CD4-positive, alpha-beta T cell (primary cell): ENCODE measurements around the gene APOC3. TPM values are rescaled to one million over a fixed set of nuclear protein-coding genes. Genes with fewer than 3 reads are reported as not detected.

ENCODE experiments used
- ATAC-seq: fragments of 200-7000 bp; cut with Tn5 transposase; one replicate; pipeline ENCODE4 v1.10.0; 2022; ENCODE audit warnings: mild to moderate bottlenecking; ENCODE audit not compliant: poor library complexity
- CTCF ChIA-PET: fragments of 350-600 bp; sonication (Branson Sonifier 250); formaldehyde crosslinking; loops from one replicate; lab custom pipeline; 2021; ENCODE audit warnings: antibody characterized with exemption, inconsistent platforms; lab: Charles Lee
- POLR2A ChIA-PET: fragments of 350-600 bp; sonication (Branson Sonifier 250); formaldehyde crosslinking; loops from one replicate; lab custom pipeline; 2021; ENCODE audit warnings: antibody characterized with exemption, inconsistent platforms; lab: Charles Lee
- DNase-seq, 14 experiments: peaks; one replicate each; pipeline ENCODE4 v3.0.0-alpha.2; 2013 to 2020; ENCODE audit warnings: mixed read lengths in 2 of 14
- H3K27ac ChIP-seq, 2 donors: one replicate each; pipeline versions ENCODE4 v1.5.1 to v1.7.0; 2013; ENCODE audit warnings: low read length in 2 of 2, low read depth in 1 of 2, mild to moderate bottlenecking in 1 of 2
- H3K27me3 ChIP-seq, 2 experiments: 1 replicate in 1 of 2; 2 replicates in 1 of 2; pipeline versions ENCODE4 v1.6.1 to v1.7.0; 2013; ENCODE audit warnings: low read length in 2 of 2, control low read depth in 1 of 2, mild to moderate bottlenecking in 1 of 2, moderate library complexity in 1 of 2; ENCODE audit not compliant: insufficient read depth in 2 of 2, control insufficient read depth in 1 of 2
- H3K36me3 ChIP-seq: one replicate; pipeline ENCODE4 v1.6.1; 2013; ENCODE audit warnings: low read length, control low read depth; ENCODE audit not compliant: insufficient read depth
- H3K4me1 ChIP-seq: one replicate; pipeline ENCODE4 v1.6.1; 2013; ENCODE audit warnings: low read length, control low read depth; ENCODE audit not compliant: insufficient read depth
- H3K4me3 ChIP-seq: one replicate; pipeline ENCODE4 v1.5.1; 2013; ENCODE audit warnings: mild to moderate bottlenecking, low read length, moderate library complexity
- H3K9me3 ChIP-seq, 2 experiments: 1 replicate in 1 of 2; 2 replicates in 1 of 2; pipeline versions ENCODE4 v1.6.1 to v1.7.0; 2013; ENCODE audit warnings: low read length in 2 of 2, mild to moderate bottlenecking in 2 of 2, control low read depth in 1 of 2, moderate library complexity in 1 of 2; ENCODE audit not compliant: control insufficient read depth in 1 of 2, insufficient read depth in 1 of 2
- H3K27ac Mint-ChIP-seq: one replicate; pipeline ENCODE4 v1.8.0; 2020; ENCODE audit warnings: mixed read lengths
- H3K27me3 Mint-ChIP-seq: one replicate; pipeline ENCODE4 v1.8.0; 2021; ENCODE audit warnings: mixed read lengths
- H3K36me3 Mint-ChIP-seq: one replicate; pipeline ENCODE4 v1.8.0; 2021; ENCODE audit warnings: low read depth, mixed read lengths
- H3K4me1 Mint-ChIP-seq: one replicate; pipeline ENCODE4 v1.8.0; 2021; ENCODE audit warnings: low read depth, mixed read lengths
- H3K4me3 Mint-ChIP-seq: one replicate; pipeline ENCODE4 v1.8.0; 2020; ENCODE audit warnings: mild to moderate bottlenecking, mixed read lengths
- H3K9me3 Mint-ChIP-seq: one replicate; pipeline ENCODE4 v1.8.0; 2020; ENCODE audit warnings: mixed read lengths
- intact Hi-C, 2 experiments: fragments of 100-400 bp; cut with DNase I in 1 of 2; cut with micrococcal nuclease in 1 of 2; formaldehyde crosslinking; loops; one replicate each; pipeline versions ENCODE4 v1.15.1 to v1.9.0; 2023 to 2025; cut with DNase I, micrococcal nuclease
- total RNA-seq, 174 experiments: library from RNA in 2 of 174; stranded (reverse) in 2 of 174; gene quantifications; one replicate each; pipeline ENCODE4 v1.2.3 and lab custom pipeline; 2021 to 2026
- TF ChIP-seq, protein P1 (sequence below): fragments of 200-600 bp; IDR thresholded peaks from one replicate; pipeline ENCODE4 v1.8.0; 2022; ENCODE audit warnings: antibody characterized with exemption, mild to moderate bottlenecking

The APOC3 gene
- total RNA-seq, 2 experiments from 2014 or later: not detected

DNA sequence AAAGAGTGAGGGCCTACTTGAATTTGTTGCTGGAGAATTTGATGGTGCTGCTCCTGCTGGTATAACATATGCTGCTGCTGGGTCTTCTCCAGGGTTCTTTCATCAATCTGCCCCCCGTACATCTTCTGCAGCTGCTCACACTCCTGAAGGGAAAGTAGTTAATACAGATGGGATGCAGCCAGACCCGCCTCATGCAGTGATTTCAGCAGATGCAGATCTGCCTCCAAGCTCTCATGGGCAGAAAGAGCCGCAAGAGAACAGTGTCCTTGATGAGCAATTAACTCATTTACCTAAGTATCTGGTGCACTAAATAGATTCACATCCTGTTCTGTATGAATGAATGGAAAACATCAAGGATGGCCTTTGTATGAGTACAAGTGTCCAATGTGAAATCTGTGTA lies 32.5 kb downstream of the APOC3 start:
- H3K27me3 ChIP-seq: no peaks in the 10 kb centered on the region
- Mint-ChIP-seq H3K4me1 (peaks cover 2% of the 10 kb centered on the region), H3K4me3 (no peak overlapping the region), H3K36me3 (peaks cover 92% of the 10 kb centered on the region), H3K9me3 (no peaks in the 10 kb centered on the region), H3K27ac (no peak overlapping the region), H3K27me3 (no peaks in the 10 kb centered on the region)
- CTCF ChIA-PET: interaction anchor here (1.1 kb wide), 1 partner anchor 18 kb away, joined by 3 read pairs; no protein-coding TSS in a partner anchor
- no peak for ATAC-seq
- no peak overlapping the region for H3K27ac ChIP-seq
- H3K4me1 ChIP-seq: no peaks in the 10 kb centered on the region
- TF ChIP-seq, protein P1, sequence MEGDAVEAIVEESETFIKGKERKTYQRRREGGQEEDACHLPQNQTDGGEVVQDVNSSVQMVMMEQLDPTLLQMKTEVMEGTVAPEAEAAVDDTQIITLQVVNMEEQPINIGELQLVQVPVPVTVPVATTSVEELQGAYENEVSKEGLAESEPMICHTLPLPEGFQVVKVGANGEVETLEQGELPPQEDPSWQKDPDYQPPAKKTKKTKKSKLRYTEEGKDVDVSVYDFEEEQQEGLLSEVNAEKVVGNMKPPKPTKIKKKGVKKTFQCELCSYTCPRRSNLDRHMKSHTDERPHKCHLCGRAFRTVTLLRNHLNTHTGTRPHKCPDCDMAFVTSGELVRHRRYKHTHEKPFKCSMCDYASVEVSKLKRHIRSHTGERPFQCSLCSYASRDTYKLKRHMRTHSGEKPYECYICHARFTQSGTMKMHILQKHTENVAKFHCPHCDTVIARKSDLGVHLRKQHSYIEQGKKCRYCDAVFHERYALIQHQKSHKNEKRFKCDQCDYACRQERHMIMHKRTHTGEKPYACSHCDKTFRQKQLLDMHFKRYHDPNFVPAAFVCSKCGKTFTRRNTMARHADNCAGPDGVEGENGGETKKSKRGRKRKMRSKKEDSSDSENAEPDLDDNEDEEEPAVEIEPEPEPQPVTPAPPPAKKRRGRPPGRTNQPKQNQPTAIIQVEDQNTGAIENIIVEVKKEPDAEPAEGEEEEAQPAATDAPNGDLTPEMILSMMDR: no peak
- intact Hi-C loops: no loop called here
- H3K36me3 ChIP-seq: peaks cover 86% of the 10 kb centered on the region
- no peak overlapping the region for H3K4me3 ChIP-seq
- H3K9me3 ChIP-seq: no peaks in the 10 kb centered on the region
- POLR2A ChIA-PET: interaction anchor here (0.8 to 1.2 kb wide), 2 partner anchors 9 to 12 kb away, joined by 3 read pairs; no protein-coding TSS in a partner anchor
- no peak for DNase-seq

DNA sequence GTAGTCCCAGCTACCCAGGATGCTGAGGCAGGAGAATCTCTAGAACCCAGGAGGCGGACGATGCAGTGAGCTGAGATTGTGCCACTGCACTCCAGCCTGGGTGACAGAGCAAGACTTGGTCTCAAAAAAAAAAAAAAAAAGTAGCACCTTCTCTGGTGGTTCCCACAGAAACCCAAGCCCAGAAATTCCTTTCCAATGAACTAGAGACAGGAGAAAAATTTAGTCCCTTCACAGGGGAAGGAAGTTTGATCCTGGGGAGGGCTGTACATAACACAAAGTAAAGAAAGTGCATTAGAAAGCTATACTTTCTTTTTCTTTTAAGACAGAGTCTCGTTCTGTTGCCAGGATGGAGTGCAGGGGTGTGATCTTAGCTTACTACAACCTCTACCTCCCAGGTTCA lies 33.2 kb downstream of the APOC3 start:
- no peak for ATAC-seq
- H3K4me1 ChIP-seq: no peaks in the 10 kb centered on the region
- H3K9me3 ChIP-seq: no peaks in the 10 kb centered on the region
- Mint-ChIP-seq H3K36me3 (peaks cover 92% of the 10 kb centered on the region), H3K9me3 (no peaks in the 10 kb centered on the region), H3K4me3 (no peak overlapping the region), H3K27ac (no peak overlapping the region), H3K27me3 (no peaks in the 10 kb centered on the region), H3K4me1 (no peaks in the 10 kb centered on the region)
- peaks cover 86% of the 10 kb centered on the region for H3K36me3 ChIP-seq
- no peak overlapping the region for H3K27ac ChIP-seq
- TF ChIP-seq, protein P1: no peak
- H3K27me3 ChIP-seq: no peaks in the 10 kb centered on the region
- ChIA-PET POLR2A (no interaction called here), CTCF (no interaction called here)
- no peak overlapping the region for H3K4me3 ChIP-seq
- intact Hi-C loops: no loop called here
- no peak for DNase-seq

DNA sequence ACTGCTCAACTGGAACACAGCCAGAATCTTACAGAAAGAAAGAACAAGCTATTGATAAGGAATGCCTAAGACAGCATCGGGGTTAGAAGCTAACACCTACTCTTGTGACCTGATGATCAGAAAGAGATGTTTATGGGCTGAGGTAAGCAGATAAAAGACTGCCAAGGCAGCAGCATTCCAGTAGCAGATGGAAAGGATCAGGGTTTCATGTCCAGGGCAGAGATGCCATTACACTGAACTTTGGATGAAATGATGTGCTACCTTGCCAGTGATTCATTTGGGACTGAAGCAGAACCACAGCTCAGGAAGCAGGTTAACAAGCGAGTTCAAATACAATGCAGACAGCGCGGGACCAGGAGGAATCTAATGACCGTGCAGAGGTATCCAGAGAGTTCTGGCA lies 34.8 kb downstream of the APOC3 start:
- Histone ChIP-seq H3K9me3 (no peaks in the 10 kb centered on the region), H3K36me3 (peaks cover 86% of the 10 kb centered on the region), H3K27ac (no peak overlapping the region), H3K4me1 (no peaks in the 10 kb centered on the region), H3K4me3 (no peak overlapping the region), H3K27me3 (no peaks in the 10 kb centered on the region)
- TF ChIP-seq, protein P1: no peak
- CTCF ChIA-PET: no interaction called here
- H3K4me3 Mint-ChIP-seq: no peak overlapping the region
- no peaks in the 10 kb centered on the region for H3K4me1 Mint-ChIP-seq
- peaks cover 92% of the 10 kb centered on the region for H3K36me3 Mint-ChIP-seq
- DNase-seq (no peak), ATAC-seq (no peak)
- H3K27me3 Mint-ChIP-seq: no peaks in the 10 kb centered on the region
- H3K9me3 Mint-ChIP-seq: no peaks in the 10 kb centered on the region
- no peak overlapping the region for H3K27ac Mint-ChIP-seq
- intact Hi-C loops: no loop called here
- POLR2A ChIA-PET: interaction anchor here (1.4 kb wide), 1 partner anchor 10 kb away, joined by 3 read pairs; no protein-coding TSS in a partner anchor
